Measurements from ENCODE around the gene NCAM1.

Gene NCAM1

DNA sequence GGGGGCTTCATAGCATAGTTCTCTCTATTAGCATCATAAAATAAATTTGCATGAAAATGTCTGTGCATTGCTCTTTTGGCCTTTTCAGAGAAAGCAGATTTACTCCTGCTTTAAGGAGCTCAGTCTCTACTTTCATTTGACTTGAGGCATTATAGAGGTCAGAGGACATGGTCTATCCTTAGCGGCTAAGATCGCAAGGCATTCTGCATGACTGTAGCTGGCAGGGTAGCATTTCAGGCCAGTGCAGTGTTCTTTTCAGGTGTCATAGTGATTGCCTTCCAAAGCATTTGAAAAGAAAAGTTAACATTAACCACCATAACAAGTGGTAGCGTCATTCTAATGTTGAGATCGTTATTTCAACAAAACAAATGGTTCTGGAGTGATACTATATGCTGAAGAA is 126.5 kb downstream of the NCAM1 start:
- no peak overlapping the region for H3K27ac ChIP-seq (ENCODE audit: low read depth, low read length, severe bottlenecking)
- no peak overlapping the region for H3K4me3 ChIP-seq (ENCODE audit: extremely low read depth, insufficient read depth, low read length, poor library complexity, severe bottlenecking)
- no peaks in the 10 kb centered on the region for H3K9me3 ChIP-seq (ENCODE audit: control insufficient read depth, low read length)
- WGBS, 2 experiments (ENCODE audit: insufficient coverage in 2 of 2): 50 to 53% methylated on average over 2 of the region's 4 CpGs
- H3K36me3 ChIP-seq (ENCODE audit: control insufficient read depth, insufficient read depth, low read length): no peaks in the 10 kb centered on the region
- H3K4me1 ChIP-seq (ENCODE audit: control insufficient read depth, insufficient read depth, low read length, poor library complexity, severe bottlenecking): peaks cover 9% of the 10 kb centered on the region

DNA sequence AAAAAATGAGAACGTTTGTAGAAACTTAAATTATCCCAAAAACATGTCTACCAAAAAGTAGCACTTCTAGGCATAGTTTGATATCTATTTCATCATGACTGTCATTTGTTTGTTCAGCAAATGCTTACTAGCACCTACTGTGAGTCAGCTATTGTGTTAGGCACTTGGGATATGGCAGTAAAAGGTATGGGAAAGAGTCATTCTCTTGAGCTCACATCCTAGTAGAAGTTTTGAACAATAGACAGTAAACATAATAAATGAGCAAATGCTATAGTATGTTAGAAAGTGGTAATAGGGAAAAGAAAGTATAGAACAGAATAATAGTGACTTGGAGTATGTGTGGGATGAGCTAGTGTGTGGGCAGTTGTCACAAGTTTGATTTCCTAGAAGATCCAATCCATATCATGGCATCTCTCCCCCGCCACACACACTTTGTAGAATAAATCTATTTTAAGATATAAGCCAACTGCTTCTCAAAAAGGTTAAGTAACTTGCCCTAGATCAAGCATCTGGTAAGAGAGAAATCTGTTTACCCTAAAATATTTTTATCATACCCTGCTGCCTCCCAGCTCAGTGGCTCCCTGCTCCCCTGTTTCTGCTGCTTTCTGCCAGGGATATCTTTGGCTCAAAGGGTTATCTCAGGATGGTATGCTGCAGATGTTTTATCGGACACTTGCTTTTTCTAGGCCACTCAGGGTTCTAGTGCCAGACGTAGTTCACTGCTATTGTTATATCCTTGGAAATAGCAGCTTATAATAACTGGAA is 129.7 kb downstream of the NCAM1 start:
- H3K36me3 ChIP-seq (ENCODE audit: control insufficient read depth, insufficient read depth, low read length): no peaks in the 10 kb centered on the region
- 80 to 100% methylated on average over 1 of the region's 4 CpGs for WGBS, 2 experiments (ENCODE audit: insufficient coverage in 2 of 2)
- no peaks in the 10 kb centered on the region for H3K9me3 ChIP-seq (ENCODE audit: control insufficient read depth, low read length)
- peaks cover 9% of the 10 kb centered on the region for H3K4me1 ChIP-seq (ENCODE audit: control insufficient read depth, insufficient read depth, low read length, poor library complexity, severe bottlenecking)
- no peak overlapping the region for H3K4me3 ChIP-seq (ENCODE audit: extremely low read depth, insufficient read depth, low read length, poor library complexity, severe bottlenecking)
- peak overlapping the region; percentile 23 for H3K27ac ChIP-seq (ENCODE audit: low read depth, low read length, severe bottlenecking)

DNA sequence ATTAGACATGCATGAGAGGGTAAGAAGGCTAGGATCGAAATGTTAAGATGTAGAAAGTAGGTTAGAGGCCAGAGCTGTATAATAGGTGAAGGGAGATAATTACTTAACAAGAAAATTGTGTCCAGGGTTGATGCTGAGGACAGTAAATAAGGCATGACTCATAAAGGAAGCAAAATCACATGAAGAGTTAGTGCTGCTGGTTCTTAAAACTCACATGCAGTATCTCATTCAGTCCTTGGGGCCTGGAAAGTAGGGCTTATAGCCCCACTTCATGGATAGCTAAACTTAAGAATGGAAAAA is 130.2 kb downstream of the NCAM1 start:
- 87 to 93% methylated on average over 1 of the region's 1 CpG for WGBS, 2 experiments (ENCODE audit: insufficient coverage in 2 of 2)
- Histone ChIP-seq H3K36me3 (ENCODE audit: control insufficient read depth, insufficient read depth, low read length) (no peaks in the 10 kb centered on the region), H3K4me1 (ENCODE audit: control insufficient read depth, insufficient read depth, low read length, poor library complexity, severe bottlenecking) (peaks cover 9% of the 10 kb centered on the region), H3K27ac (ENCODE audit: low read depth, low read length, severe bottlenecking) (peak overlapping the region; percentile 23), H3K9me3 (ENCODE audit: control insufficient read depth, low read length) (no peaks in the 10 kb centered on the region), H3K4me3 (ENCODE audit: extremely low read depth, insufficient read depth, low read length, poor library complexity, severe bottlenecking) (no peak overlapping the region)

DNA sequence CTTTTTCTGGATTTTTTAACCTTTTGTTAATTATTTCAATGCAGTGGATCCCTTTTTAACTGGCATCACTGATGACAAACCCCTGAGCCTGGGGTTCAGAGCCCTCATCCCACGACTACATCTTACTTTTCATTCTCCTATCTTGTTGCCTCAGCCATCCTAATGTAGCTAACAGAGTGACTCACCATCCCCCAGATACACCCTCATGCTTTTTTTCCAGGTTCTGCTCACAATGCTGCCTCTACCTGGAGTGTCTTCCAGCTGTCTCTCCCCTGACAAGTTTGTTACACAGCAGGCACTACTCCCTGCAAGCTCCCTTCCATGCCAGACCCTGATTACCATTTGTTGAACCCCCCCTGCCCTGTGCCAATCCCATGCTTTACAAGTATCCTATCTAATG is 135.4 kb downstream of the NCAM1 start:
- Histone ChIP-seq H3K9me3 (ENCODE audit: control insufficient read depth, low read length) (no peaks in the 10 kb centered on the region), H3K36me3 (ENCODE audit: control insufficient read depth, insufficient read depth, low read length) (no peaks in the 10 kb centered on the region), H3K4me1 (ENCODE audit: control insufficient read depth, insufficient read depth, low read length, poor library complexity, severe bottlenecking) (peaks cover 1% of the 10 kb centered on the region), H3K4me3 (ENCODE audit: extremely low read depth, insufficient read depth, low read length, poor library complexity, severe bottlenecking) (no peak overlapping the region), H3K27ac (ENCODE audit: low read depth, low read length, severe bottlenecking) (no peak overlapping the region)
- WGBS, 2 experiments (ENCODE audit: insufficient coverage in 2 of 2): 67 to 70% methylated on average over 1 of the region's 1 CpG

DNA sequence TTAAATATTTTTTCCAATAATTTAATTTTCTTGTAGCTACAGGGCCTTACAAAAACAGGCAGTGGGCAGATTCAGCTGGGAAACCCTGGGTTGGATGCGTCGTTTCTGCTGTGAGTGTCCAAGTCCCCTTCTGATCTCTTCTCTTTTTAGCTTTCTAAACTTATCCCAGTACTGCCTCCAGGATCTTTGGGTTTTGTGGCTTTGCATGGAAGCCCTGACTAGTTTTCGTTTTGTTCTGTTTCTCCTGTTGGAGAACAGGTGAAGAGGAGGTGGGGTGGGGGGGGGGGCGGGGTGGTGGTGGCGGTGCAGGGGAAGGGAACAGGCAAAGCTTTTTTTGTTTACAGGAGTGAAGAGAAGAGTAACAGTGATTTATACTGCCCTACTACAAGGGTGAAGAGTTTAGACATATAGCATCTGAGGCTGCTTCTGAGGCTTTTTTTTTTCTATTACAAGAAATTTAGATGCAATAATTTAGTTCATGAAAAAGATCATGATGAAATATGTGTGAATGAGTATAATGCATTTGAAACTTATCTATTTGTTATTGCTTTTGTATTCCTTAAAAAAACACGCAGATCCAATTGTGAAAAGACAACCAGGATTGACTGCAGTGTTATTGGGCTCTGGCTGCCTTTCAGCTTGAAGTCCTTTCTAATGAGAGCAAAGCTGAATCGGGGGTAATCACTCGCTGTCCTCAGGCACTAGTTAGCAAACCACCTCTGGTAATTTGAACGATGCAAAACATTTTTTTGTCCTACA is 142.9 kb downstream of the NCAM1 start:
- Histone ChIP-seq H3K4me3 (ENCODE audit: extremely low read depth, insufficient read depth, low read length, poor library complexity, severe bottlenecking) (no peak overlapping the region), H3K4me1 (ENCODE audit: control insufficient read depth, insufficient read depth, low read length, poor library complexity, severe bottlenecking) (peaks cover 8% of the 10 kb centered on the region), H3K27ac (ENCODE audit: low read depth, low read length, severe bottlenecking) (no peak overlapping the region), H3K36me3 (ENCODE audit: control insufficient read depth, insufficient read depth, low read length) (no peaks in the 10 kb centered on the region), H3K9me3 (ENCODE audit: control insufficient read depth, low read length) (no peaks in the 10 kb centered on the region)
- WGBS, 2 experiments (ENCODE audit: insufficient coverage in 2 of 2): 90% methylated on average over 5 to 6 of the region's 9 CpGs

DNA sequence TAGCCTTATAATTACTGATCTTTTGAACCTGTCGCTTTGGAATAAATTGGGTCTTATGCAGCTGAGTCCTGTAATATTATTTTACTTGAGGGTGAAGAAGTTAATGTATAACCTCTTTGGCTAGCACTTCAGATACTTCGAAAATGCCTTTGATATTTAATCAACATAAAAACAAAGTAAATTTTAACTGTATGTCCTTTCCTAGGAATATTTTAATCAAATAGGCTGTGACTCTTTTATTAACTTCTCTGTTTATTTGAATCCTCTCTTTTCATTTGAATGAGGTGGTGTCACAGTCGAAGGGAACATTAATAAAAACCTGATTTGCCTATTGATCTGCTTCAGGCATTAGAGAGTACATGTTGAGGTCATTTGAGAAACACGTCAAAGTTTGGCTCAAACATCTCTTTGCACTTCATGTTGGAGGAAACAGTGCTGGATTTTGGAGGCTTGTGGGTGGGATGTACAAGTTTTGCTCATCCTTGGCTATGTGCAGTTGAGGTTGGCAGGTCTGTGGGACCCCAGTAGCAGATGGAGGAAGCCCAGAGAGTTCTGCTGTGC is 143.6 kb downstream of the NCAM1 start:
- Histone ChIP-seq H3K9me3 (ENCODE audit: control insufficient read depth, low read length) (no peaks in the 10 kb centered on the region), H3K27ac (ENCODE audit: low read depth, low read length, severe bottlenecking) (no peak overlapping the region), H3K36me3 (ENCODE audit: control insufficient read depth, insufficient read depth, low read length) (no peaks in the 10 kb centered on the region), H3K4me1 (ENCODE audit: control insufficient read depth, insufficient read depth, low read length, poor library complexity, severe bottlenecking) (peaks cover 8% of the 10 kb centered on the region), H3K4me3 (ENCODE audit: extremely low read depth, insufficient read depth, low read length, poor library complexity, severe bottlenecking) (no peak overlapping the region)
- 86 to 100% methylated on average over 1 to 2 of the region's 4 CpGs for WGBS, 2 experiments (ENCODE audit: insufficient coverage in 2 of 2)

DNA sequence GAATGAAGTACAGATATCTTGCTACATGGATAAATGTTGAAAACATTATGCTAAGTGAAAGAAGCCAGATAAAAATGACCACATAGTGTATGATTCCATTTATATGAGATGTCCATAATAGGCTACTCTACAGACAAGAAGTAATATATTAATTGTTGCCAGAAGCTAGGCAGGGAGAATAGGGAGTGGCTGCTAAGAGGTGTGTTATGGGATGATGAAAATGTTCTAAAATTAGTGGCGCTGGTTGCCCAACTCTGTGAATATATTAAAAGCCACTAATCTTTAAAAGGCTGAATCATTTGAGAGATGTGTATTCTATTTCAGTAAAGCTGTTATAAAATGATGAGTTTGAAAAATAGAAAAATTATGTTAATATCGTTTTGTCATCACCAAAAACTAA is 144.4 kb downstream of the NCAM1 start:
- Histone ChIP-seq H3K36me3 (ENCODE audit: control insufficient read depth, insufficient read depth, low read length) (no peaks in the 10 kb centered on the region), H3K4me3 (ENCODE audit: extremely low read depth, insufficient read depth, low read length, poor library complexity, severe bottlenecking) (no peak overlapping the region), H3K27ac (ENCODE audit: low read depth, low read length, severe bottlenecking) (no peak overlapping the region), H3K4me1 (ENCODE audit: control insufficient read depth, insufficient read depth, low read length, poor library complexity, severe bottlenecking) (peaks cover 8% of the 10 kb centered on the region), H3K9me3 (ENCODE audit: control insufficient read depth, low read length) (no peaks in the 10 kb centered on the region)
- WGBS, 2 experiments (ENCODE audit: insufficient coverage in 2 of 2): no CpG with 5 or more reads among the region's 2 CpGs

DNA sequence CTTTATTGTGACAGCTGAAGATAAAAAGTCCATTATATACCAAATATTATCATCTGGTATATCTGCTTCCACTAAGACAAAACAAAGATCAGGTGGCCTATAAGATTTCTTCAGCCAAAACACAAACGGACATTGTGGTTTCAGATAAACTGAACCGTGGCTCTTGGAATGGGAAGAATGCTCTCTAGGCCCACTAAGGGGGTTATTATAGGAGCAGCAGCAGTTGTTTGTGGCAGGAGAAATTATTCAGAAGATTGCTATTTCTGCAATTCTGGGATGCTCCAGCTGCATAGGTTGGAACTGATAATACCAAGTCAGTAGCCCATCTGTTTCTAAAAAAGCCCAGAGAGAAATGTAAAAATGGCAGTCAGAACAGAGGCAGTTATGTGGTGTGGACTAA is 145.3 kb downstream of the NCAM1 start:
- H3K4me3 ChIP-seq (ENCODE audit: extremely low read depth, insufficient read depth, low read length, poor library complexity, severe bottlenecking): no peak overlapping the region
- peaks cover 8% of the 10 kb centered on the region for H3K4me1 ChIP-seq (ENCODE audit: control insufficient read depth, insufficient read depth, low read length, poor library complexity, severe bottlenecking)
- peak overlapping the region; percentile 42 for H3K27ac ChIP-seq (ENCODE audit: low read depth, low read length, severe bottlenecking)
- H3K9me3 ChIP-seq (ENCODE audit: control insufficient read depth, low read length): no peaks in the 10 kb centered on the region
- WGBS, 2 experiments (ENCODE audit: insufficient coverage in 2 of 2): 40 to 45% methylated on average over 1 to 2 of the region's 2 CpGs
- no peaks in the 10 kb centered on the region for H3K36me3 ChIP-seq (ENCODE audit: control insufficient read depth, insufficient read depth, low read length)

DNA sequence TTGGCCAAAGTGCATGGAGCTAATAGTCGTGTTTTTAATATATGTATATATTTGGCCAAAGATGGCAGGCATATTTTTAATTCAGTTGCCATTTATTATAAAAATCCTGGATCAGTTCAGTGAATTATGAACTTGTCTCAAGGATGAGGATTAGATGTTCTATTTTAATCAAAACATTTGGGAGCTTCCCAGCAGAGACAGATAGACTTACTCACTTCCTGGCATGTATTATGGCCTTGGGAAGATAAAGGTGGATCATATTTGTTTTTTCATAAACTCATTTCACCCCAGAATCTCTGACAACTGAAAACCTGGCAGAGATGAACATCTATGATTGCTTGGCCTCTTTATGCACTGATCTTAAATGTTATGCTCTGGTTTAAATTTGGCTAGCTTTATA is 148.8 kb downstream of the NCAM1 start:
- Histone ChIP-seq H3K4me1 (ENCODE audit: control insufficient read depth, insufficient read depth, low read length, poor library complexity, severe bottlenecking) (peaks cover 7% of the 10 kb centered on the region), H3K4me3 (ENCODE audit: extremely low read depth, insufficient read depth, low read length, poor library complexity, severe bottlenecking) (no peak overlapping the region), H3K9me3 (ENCODE audit: control insufficient read depth, low read length) (no peaks in the 10 kb centered on the region), H3K27ac (ENCODE audit: low read depth, low read length, severe bottlenecking) (no peak overlapping the region), H3K36me3 (ENCODE audit: control insufficient read depth, insufficient read depth, low read length) (no peaks in the 10 kb centered on the region)
- WGBS, 2 experiments (ENCODE audit: insufficient coverage in 2 of 2): no CpG with 5 or more reads among the region's 1 CpG

DNA sequence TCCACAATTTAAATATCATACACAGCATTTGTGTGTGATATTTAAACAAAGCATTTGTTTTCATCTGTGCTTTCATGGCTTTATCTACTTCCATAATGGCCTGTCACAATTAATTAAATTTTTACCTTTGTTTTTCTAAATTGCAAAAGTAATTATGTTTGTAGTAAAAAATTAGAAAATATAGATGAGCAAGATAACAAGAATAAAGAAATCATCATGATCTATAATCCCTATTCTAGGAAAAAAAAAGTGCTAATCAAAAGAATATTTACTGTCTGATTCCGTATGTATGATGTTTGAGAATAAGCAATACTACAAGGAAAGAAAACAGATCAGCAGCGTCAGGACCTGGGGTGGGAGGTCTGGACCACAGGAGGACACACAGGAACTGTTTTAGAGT is 149.9 kb downstream of the NCAM1 start:
- WGBS, 2 experiments (ENCODE audit: insufficient coverage in 2 of 2): 78 to 100% methylated on average over 2 of the region's 2 CpGs
- Histone ChIP-seq H3K36me3 (ENCODE audit: control insufficient read depth, insufficient read depth, low read length) (no peaks in the 10 kb centered on the region), H3K27ac (ENCODE audit: low read depth, low read length, severe bottlenecking) (no peak overlapping the region), H3K4me3 (ENCODE audit: extremely low read depth, insufficient read depth, low read length, poor library complexity, severe bottlenecking) (no peak overlapping the region), H3K4me1 (ENCODE audit: control insufficient read depth, insufficient read depth, low read length, poor library complexity, severe bottlenecking) (peaks cover 3% of the 10 kb centered on the region), H3K9me3 (ENCODE audit: control insufficient read depth, low read length) (no peaks in the 10 kb centered on the region)

DNA sequence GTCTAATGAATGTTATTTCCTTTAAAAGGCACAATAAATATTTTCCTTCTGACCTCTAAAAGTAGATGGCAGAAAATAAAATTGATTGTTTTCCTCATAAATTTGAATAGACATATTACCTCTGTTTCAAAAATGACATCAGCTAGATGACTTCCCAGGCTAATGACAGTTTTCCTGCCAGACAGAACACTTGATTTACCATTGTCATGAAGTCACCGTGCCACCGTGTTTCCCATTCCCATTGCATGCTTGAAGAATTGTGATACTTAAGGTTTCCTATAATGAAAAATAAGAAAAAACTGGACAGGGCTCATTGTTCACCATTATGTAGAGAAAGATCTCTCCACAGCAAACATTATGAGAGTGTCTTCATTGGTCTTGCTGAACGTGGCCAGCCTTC is 151.1 kb downstream of the NCAM1 start:
- WGBS, 2 experiments (ENCODE audit: insufficient coverage in 2 of 2): 100% methylated on average over 1 of the region's 3 CpGs; no CpG with 5 or more reads in 1 of the 2 experiments
- no peak overlapping the region for H3K4me3 ChIP-seq (ENCODE audit: extremely low read depth, insufficient read depth, low read length, poor library complexity, severe bottlenecking)
- no peaks in the 10 kb centered on the region for H3K4me1 ChIP-seq (ENCODE audit: control insufficient read depth, insufficient read depth, low read length, poor library complexity, severe bottlenecking)
- no peaks in the 10 kb centered on the region for H3K9me3 ChIP-seq (ENCODE audit: control insufficient read depth, low read length)
- no peak overlapping the region for H3K27ac ChIP-seq (ENCODE audit: low read depth, low read length, severe bottlenecking)
- no peaks in the 10 kb centered on the region for H3K36me3 ChIP-seq (ENCODE audit: control insufficient read depth, insufficient read depth, low read length)
